Lower leg skin (tissue), 3 donors: ENCODE results near the gene FCGBP.

ENCODE experiments used
- POLR2A ChIP-seq, 2 donors: fragments of 450-650 bp; IDR thresholded peaks; one replicate each; pipeline ENCODE4 v1.6.1; 2016 to 2017; ENCODE audit warnings: antibody characterized with exemption in 2 of 2, mild to moderate bottlenecking in 1 of 2, moderate library complexity in 1 of 2
- TF ChIP-seq, protein P1 (sequence below), 3 donors: fragments of 450-650 bp; IDR thresholded peaks; one replicate each; pipeline ENCODE4 v1.5.1; 2016; ENCODE audit warnings: antibody characterized with exemption in 3 of 3, mild to moderate bottlenecking in 3 of 3, moderate library complexity in 2 of 3

DNA sequence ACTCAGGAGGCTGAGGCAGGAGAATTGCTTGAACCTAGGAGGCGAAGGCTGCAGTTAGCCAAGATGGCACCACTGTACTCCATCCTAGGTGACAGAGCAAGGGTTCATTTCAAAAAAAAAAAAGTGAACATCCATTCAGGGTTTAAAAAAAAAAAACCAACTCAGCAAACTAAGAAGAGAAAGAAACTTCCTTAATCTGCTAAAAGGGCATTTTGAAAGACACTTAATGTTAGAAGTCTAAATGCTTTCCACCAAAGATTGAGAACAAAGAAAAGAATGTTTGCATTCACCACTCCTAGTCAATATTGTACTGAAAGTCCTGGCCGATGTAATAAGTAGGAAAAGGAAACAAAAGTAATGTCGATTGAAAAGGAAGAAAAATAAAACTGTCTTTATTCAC is 29.5 kb upstream of the FCGBP start:
- TF ChIP-seq, protein P1, sequence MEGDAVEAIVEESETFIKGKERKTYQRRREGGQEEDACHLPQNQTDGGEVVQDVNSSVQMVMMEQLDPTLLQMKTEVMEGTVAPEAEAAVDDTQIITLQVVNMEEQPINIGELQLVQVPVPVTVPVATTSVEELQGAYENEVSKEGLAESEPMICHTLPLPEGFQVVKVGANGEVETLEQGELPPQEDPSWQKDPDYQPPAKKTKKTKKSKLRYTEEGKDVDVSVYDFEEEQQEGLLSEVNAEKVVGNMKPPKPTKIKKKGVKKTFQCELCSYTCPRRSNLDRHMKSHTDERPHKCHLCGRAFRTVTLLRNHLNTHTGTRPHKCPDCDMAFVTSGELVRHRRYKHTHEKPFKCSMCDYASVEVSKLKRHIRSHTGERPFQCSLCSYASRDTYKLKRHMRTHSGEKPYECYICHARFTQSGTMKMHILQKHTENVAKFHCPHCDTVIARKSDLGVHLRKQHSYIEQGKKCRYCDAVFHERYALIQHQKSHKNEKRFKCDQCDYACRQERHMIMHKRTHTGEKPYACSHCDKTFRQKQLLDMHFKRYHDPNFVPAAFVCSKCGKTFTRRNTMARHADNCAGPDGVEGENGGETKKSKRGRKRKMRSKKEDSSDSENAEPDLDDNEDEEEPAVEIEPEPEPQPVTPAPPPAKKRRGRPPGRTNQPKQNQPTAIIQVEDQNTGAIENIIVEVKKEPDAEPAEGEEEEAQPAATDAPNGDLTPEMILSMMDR (IDR thresholded peaks at IDR 0.05) = no peak
- no peak for TF ChIP-seq POLR2A (IDR thresholded peaks at IDR 0.05)
